IMR-90 (cell line): ENCODE results near the gene LRRC47. TPM values are rescaled to one million over a fixed set of nuclear protein-coding genes. Genes with fewer than 3 reads are reported as not detected.

ENCODE experiments used
- ATAC-seq: fragments of 200-7000 bp; cut with Tn5 transposase; 2 replicates; pipeline ENCODE4 v1.9.1; 2020; ENCODE audit warnings: low read depth, mild to moderate bottlenecking, moderate library complexity
- BruUV-seq: library from RNA; stranded (reverse); fragments of 400-500 nt; replicated peaks from 2 replicates; lab custom pipeline; 2021; lab: Mats Ljungman, UMichigan
- CTCF ChIA-PET: fragments of 300-600 bp; formaldehyde crosslinking; extraction: SDS; loops from one replicate; lab custom pipeline; 2021; ENCODE audit warnings: antibody characterized with exemption; lab: Yijun Ruan, JAX
- POLR2A ChIA-PET: fragments of 300-600 bp; sonication (Branson Sonifier 250); formaldehyde crosslinking; loops from one replicate; lab custom pipeline; 2022; ENCODE audit warnings: antibody characterized with exemption; ENCODE audit not compliant: unreplicated experiment; lab: Charles Lee
- DNase-seq: peaks from one replicate; pipeline ENCODE4 v3.0.0; 2013
- H2AFZ ChIP-seq: replicated peaks from 2 replicates; pipeline ENCODE3; 2013; ENCODE audit warnings: low read length, mild to moderate bottlenecking; ENCODE audit not compliant: poor library complexity
- H2AK5ac ChIP-seq: 2 replicates; pipeline ENCODE4 v1.6.1; 2013; ENCODE audit warnings: low read depth, low read length, inconsistent platforms
- H2AK9ac ChIP-seq: replicated peaks from 2 replicates; pipeline ENCODE3; 2013; ENCODE audit warnings: mild to moderate bottlenecking, low read depth, low read length, moderate library complexity; ENCODE audit not compliant: poor library complexity
- H2BK120ac ChIP-seq: 2 replicates; pipeline ENCODE4 v1.6.1; 2013; ENCODE audit warnings: low read depth, low read length, inconsistent platforms
- H2BK15ac ChIP-seq: 3 replicates; pipeline ENCODE4 v1.6.1; 2013; ENCODE audit warnings: low read depth, low read length, inconsistent platforms
- H2BK20ac ChIP-seq: 2 replicates; pipeline ENCODE4 v1.6.1; 2013; ENCODE audit warnings: low read depth, mild to moderate bottlenecking, inconsistent platforms, low read length, moderate library complexity
- H2BK5ac ChIP-seq: 2 replicates; pipeline ENCODE4 v1.6.1; 2013; ENCODE audit warnings: mild to moderate bottlenecking, low read depth, low read length, inconsistent platforms; ENCODE audit not compliant: poor library complexity, severe bottlenecking
- H3K14ac ChIP-seq: replicated peaks from 2 replicates; pipeline ENCODE4 v1.6.1; 2013; ENCODE audit warnings: low read depth, low read length, inconsistent platforms
- H3K18ac ChIP-seq: 2 replicates; pipeline ENCODE4 v1.6.1; 2013; ENCODE audit warnings: low read depth, low read length, control low read depth
- H3K23ac ChIP-seq: 2 replicates; pipeline ENCODE4 v1.6.1; 2013; ENCODE audit warnings: low read depth, low read length, inconsistent platforms
- H3K27ac ChIP-seq: 2 replicates; pipeline ENCODE4 v1.5.1; 2013; ENCODE audit warnings: mild to moderate bottlenecking, control low read depth, low read length; ENCODE audit not compliant: insufficient read depth
- H3K27me3 ChIP-seq: 2 replicates; pipeline ENCODE4 v1.6.1; 2013; ENCODE audit warnings: low read length; ENCODE audit not compliant: control insufficient read depth, insufficient read depth
- H3K36me3 ChIP-seq: 2 replicates; pipeline ENCODE4 v1.6.1; 2013; ENCODE audit warnings: low read length, mixed read lengths; ENCODE audit not compliant: control insufficient read depth, insufficient read depth
- H3K4ac ChIP-seq: 2 replicates; pipeline ENCODE4 v1.6.1; 2013; ENCODE audit warnings: low read depth, low read length, inconsistent platforms
- H3K4me1 ChIP-seq: 2 replicates; pipeline ENCODE4 v1.6.1; 2013; ENCODE audit warnings: low read length, mixed read lengths; ENCODE audit not compliant: control insufficient read depth, insufficient read depth
- H3K4me2 ChIP-seq: 2 replicates; pipeline ENCODE4 v1.6.1; 2013; ENCODE audit warnings: low read depth, mild to moderate bottlenecking, control low read depth, low read length, moderate library complexity
- H3K4me3 ChIP-seq: 2 replicates; pipeline ENCODE4 v1.5.1; 2013; ENCODE audit warnings: low read depth, mild to moderate bottlenecking, control low read depth, low read length, moderate library complexity; ENCODE audit not compliant: insufficient read depth
- H3K56ac ChIP-seq: 2 replicates; pipeline ENCODE4 v1.6.1; 2013; ENCODE audit warnings: low read length, inconsistent platforms; ENCODE audit not compliant: insufficient read depth; ENCODE audit errors: extremely low read depth
- H3K79me1 ChIP-seq, 2 experiments: 2 replicates each; pipeline ENCODE4 v1.6.1; 2013; ENCODE audit warnings: low read length in 2 of 2, inconsistent platforms in 1 of 2, low read depth in 1 of 2
- H3K9ac ChIP-seq: 2 replicates; pipeline ENCODE4 v1.6.1; 2013; ENCODE audit warnings: low read depth, low read length, control low read depth
- H3K9me1 ChIP-seq: 2 replicates; pipeline ENCODE4 v1.6.1; 2013; ENCODE audit warnings: low read length, inconsistent platforms; ENCODE audit not compliant: insufficient read depth
- H3K9me3 ChIP-seq: 2 replicates; pipeline ENCODE4 v1.6.1; 2013; ENCODE audit warnings: low read length; ENCODE audit not compliant: control insufficient read depth, insufficient read depth
- H4K20me1 ChIP-seq: 2 replicates; pipeline ENCODE4 v1.6.1; 2013; ENCODE audit warnings: low read length, inconsistent platforms; ENCODE audit not compliant: insufficient read depth
- H4K5ac ChIP-seq: 2 replicates; pipeline ENCODE4 v1.6.1; 2013; ENCODE audit warnings: mild to moderate bottlenecking, low read depth, low read length, control low read depth
- H4K8ac ChIP-seq, 2 experiments: 2 replicates each; pipeline ENCODE4 v1.6.1; 2013; ENCODE audit warnings: low read depth in 2 of 2, low read length in 2 of 2, control low read depth in 1 of 2, inconsistent platforms in 1 of 2
- H4K91ac ChIP-seq: 2 replicates; pipeline ENCODE4 v1.6.1; 2013; ENCODE audit warnings: low read depth, low read length, inconsistent platforms; ENCODE audit not compliant: insufficient read depth
- BHLHE40 ChIP-seq: fragments of 150-350 bp; IDR thresholded peaks from 2 replicates; pipeline ENCODE4 v1.6.1; 2016; ENCODE audit warnings: mild to moderate bottlenecking, low read depth, low read length
- CEBPB ChIP-seq: IDR thresholded peaks from 2 replicates; pipeline ENCODE4 v1.6.1; 2012; ENCODE audit warnings: low read depth, low read length, improper control_type of control experiment
- CTCF ChIP-seq: conservative IDR thresholded peaks from 2 replicates; pipeline ENCODE4 v1.5.1; 2012; ENCODE audit warnings: mild to moderate bottlenecking, low read depth, low read length, improper control_type of control experiment
- ELK1 ChIP-seq: fragments of 150-350 bp; IDR thresholded peaks from 2 replicates; pipeline ENCODE4 v1.6.1; 2016; ENCODE audit warnings: low read depth, mild to moderate bottlenecking, low read length, moderate library complexity, borderline replicate concordance
- FOS ChIP-seq: fragments of 150-350 bp; IDR thresholded peaks from 2 replicates; pipeline ENCODE4 v1.6.1; 2016; ENCODE audit warnings: low read depth, low read length
- MAFK ChIP-seq: IDR thresholded peaks from 2 replicates; pipeline ENCODE4 v1.6.1; 2012; ENCODE audit warnings: low read depth, low read length, improper control_type of control experiment
- MXI1 ChIP-seq: IDR thresholded peaks from 2 replicates; pipeline ENCODE4 v1.6.1; 2012; ENCODE audit warnings: low read depth, mild to moderate bottlenecking, low read length, moderate library complexity, borderline replicate concordance
- RAD21 ChIP-seq: IDR thresholded peaks from 2 replicates; pipeline ENCODE4 v1.6.1; 2012; ENCODE audit warnings: low read length, improper control_type of control experiment
- RCOR1 ChIP-seq: IDR thresholded peaks from 2 replicates; pipeline ENCODE4 v1.6.1; 2012; ENCODE audit warnings: mild to moderate bottlenecking, low read length, improper control_type of control experiment; ENCODE audit not compliant: insufficient replicate concordance
- WGBS, 2 experiments: methylation state at CpG; one replicate each; pipeline versions ENCODE4 v1.1.5 to v1.1.7; 2013; ENCODE audit warnings: missing lambda C conversion rate in 2 of 2; ENCODE audit not compliant: insufficient read length in 1 of 2; ENCODE audit errors: extremely low coverage in 2 of 2; 5-methylcytosine and 5-hydroxymethylcytosine counted together
- dilution Hi-C: fragments of 300-500 bp; cut with HindIII; formaldehyde crosslinking; loops from one replicate; pipeline ENCODE4 v1.14.3; 2018; ENCODE audit warnings: low sequenced_read_pairs; ENCODE audit not compliant: unreplicated experiment
- in situ Hi-C: fragments of 300-500 bp; cut with MboI; formaldehyde crosslinking; loops from 3 replicates; pipeline ENCODE4 v1.14.3; 2019; ENCODE audit warnings: low sequenced_read_pairs, inconsistent platforms, mixed read lengths
- intact Hi-C: fragments of 100-400 bp; cut with micrococcal nuclease; formaldehyde crosslinking; loops from 2 replicates; pipeline ENCODE4 v1.10.0; 2022
- polyA plus RNA-seq, 3 experiments: library from polyadenylated mRNA; depleted of rRNA; stranded (reverse); fragments of >200 nt; gene quantifications; 2 replicates each; pipeline ENCODE4 v1.2.3, GENCODE V29; 2012; ENCODE audit warnings: low replicate concordance in 1 of 3
- total RNA-seq: library from RNA; depleted of rRNA; stranded (reverse); fragments of >200 nt; gene quantifications from 2 replicates; pipeline ENCODE4 v1.2.3, GENCODE V29; 2012
- TF ChIP-seq, protein P1 (sequence below): fragments of 150-350 bp; IDR thresholded peaks from 2 replicates; pipeline ENCODE4 v1.6.1; 2017; ENCODE audit warnings: mild to moderate bottlenecking, antibody characterized with exemption, low read length, low read depth

Gene LRRC47
- total and polyA plus RNA-seq, 2 of the 4 experiments (the other 2 are of a cell fraction) = 15.2 to 19.7 TPM

GRCh38 chr1:3825356-3825755 is 29.1 kb upstream of the LRRC47 start:
- Histone ChIP-seq H3K79me1 (no peaks in the 10 kb centered on the region), H3K27ac (no peak overlapping the region), H4K91ac (no peak overlapping the region), H3K4me3 (no peak overlapping the region), H3K14ac (no peak overlapping the region), H2BK5ac (no peak overlapping the region), H3K4me1 (no peaks in the 10 kb centered on the region), H4K8ac (no peak overlapping the region), H3K4me2 (no peak overlapping the region), H3K9me1 (no peaks in the 10 kb centered on the region; the same call in 1 of the 2 replicates), H2BK20ac (no peak overlapping the region), H2AK9ac (no peak overlapping the region), H2BK15ac (no peak overlapping the region), H3K18ac (no peak overlapping the region), H2AFZ (no peak overlapping the region), H3K23ac (no peak overlapping the region), H2BK120ac (no peak overlapping the region), H3K36me3 (peaks cover 62% of the 10 kb centered on the region), H3K9ac (no peak overlapping the region), H3K9me3 (no peaks in the 10 kb centered on the region), H3K4ac (no peak overlapping the region), H3K56ac (no peak overlapping the region), H2AK5ac (no peak overlapping the region), H4K5ac (no peak overlapping the region), H4K20me1 (no peaks in the 10 kb centered on the region), H3K27me3 (no peaks in the 10 kb centered on the region)
- no TSS peak for BruUV-seq
- dilution Hi-C loops (no loop called here), in situ Hi-C loops (no loop called here), intact Hi-C loops (no loop called here)
- no peak for TF ChIP-seq RCOR1
- no peak for TF ChIP-seq CEBPB
- TF ChIP-seq RAD21 = no peak
- no peak for TF ChIP-seq ELK1
- TF ChIP-seq BHLHE40 = no peak
- TF ChIP-seq MXI1 = no peak
- no peak for TF ChIP-seq FOS
- TF ChIP-seq CTCF = no peak
- no peak for TF ChIP-seq MAFK
- TF ChIP-seq, protein P1, sequence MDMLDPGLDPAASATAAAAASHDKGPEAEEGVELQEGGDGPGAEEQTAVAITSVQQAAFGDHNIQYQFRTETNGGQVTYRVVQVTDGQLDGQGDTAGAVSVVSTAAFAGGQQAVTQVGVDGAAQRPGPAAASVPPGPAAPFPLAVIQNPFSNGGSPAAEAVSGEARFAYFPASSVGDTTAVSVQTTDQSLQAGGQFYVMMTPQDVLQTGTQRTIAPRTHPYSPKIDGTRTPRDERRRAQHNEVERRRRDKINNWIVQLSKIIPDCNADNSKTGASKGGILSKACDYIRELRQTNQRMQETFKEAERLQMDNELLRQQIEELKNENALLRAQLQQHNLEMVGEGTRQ = no peak
- ChIA-PET POLR2A (no interaction called here), CTCF (no interaction called here)
- DNase-seq = no peak
- ATAC-seq = no peak
- WGBS, 2 experiments = 69% methylated on average over 7 of the region's 15 CpGs; no CpG with 5 or more reads in 1 of the 2 experiments
